NCI-H69 (cell line): ENCODE measurements around the gene GFOD1.
A peak's percentile ranks its signal among the peaks of the same experiment; 100 is the strongest.
"Not testable (repeated sequence)": the region's sequence is repeated elsewhere in the genome, so short reads cannot be mapped to it uniquely, and the experiment has no call there.

Experiments
- DNase-seq: peaks from one replicate; lab custom pipeline; 2025; lab: John Stamatoyannopoulos, UW

GFOD1 gene

GRCh38 chr6:13511913-13512717, 24.7 kb upstream of the GFOD1 start:
- DNase-seq = no peak

GRCh38 chr6:13511141-13511571, 23.8 kb upstream of the GFOD1 start:
- not testable (repeated sequence) for DNase-seq

GRCh38 chr6:13510433-13510832, 23.0 kb upstream of the GFOD1 start:
- not testable (repeated sequence) for DNase-seq

- peak; percentile 45 for DNase-seq
Measured at GRCh38 chr6:13508711-13509705, 21.6 kb upstream of the GFOD1 start.

GRCh38 chr6:13507306-13507860, 20.0 kb upstream of the GFOD1 start:
- DNase-seq = no peak

GRCh38 chr6:13505345-13505734, 17.9 kb upstream of the GFOD1 start:
- no peak for DNase-seq

GRCh38 chr6:13504611-13505344, 17.4 kb upstream of the GFOD1 start:
- no peak for DNase-seq

GRCh38 chr6:13500915-13501314, 13.5 kb upstream of the GFOD1 start:
- DNase-seq = no peak

GRCh38 chr6:13500264-13500663, 12.9 kb upstream of the GFOD1 start:
- DNase-seq = no peak

GRCh38 chr6:13496513-13497190, 9.3 kb upstream of the GFOD1 start:
- DNase-seq = peak; percentile 41

- peak; percentile 11 for DNase-seq
Measured at GRCh38 chr6:13495818-13496217, 8.4 kb upstream of the GFOD1 start.

- DNase-seq = no peak
Measured at GRCh38 chr6:13495112-13495776, 7.8 kb upstream of the GFOD1 start.

- DNase-seq = no peak
Measured at GRCh38 chr6:13494137-13494536, 6.7 kb upstream of the GFOD1 start.

GRCh38 chr6:13493147-13493546, 5.7 kb upstream of the GFOD1 start:
- DNase-seq = no peak

- no peak for DNase-seq
Measured at GRCh38 chr6:13492357-13492756, 5.0 kb upstream of the GFOD1 start.

- DNase-seq = no peak
Measured at GRCh38 chr6:13491538-13491937, 4.1 kb upstream of the GFOD1 start.

- no peak for DNase-seq
Measured at GRCh38 chr6:13490402-13490801, 3.0 kb upstream of the GFOD1 start.

- no peak for DNase-seq
Measured at GRCh38 chr6:13488896-13489237, 1.5 kb upstream of the GFOD1 start.

- peak; percentile 87 for DNase-seq
Measured at GRCh38 chr6:13488015-13488895, 855 bp upstream of the GFOD1 start.

GRCh38 chr6:13486679-13487121, 700 bp downstream of the GFOD1 start:
- DNase-seq = peak; percentile 80
